Measurements from ENCODE around the gene CCDC149. TPM values are rescaled to one million over a fixed set of nuclear protein-coding genes. Genes with fewer than 3 reads are reported as not detected.

Gene CCDC149
- total RNA-seq, 4 donors from 2014 or later, result 21.9 to 38.7 (median 34.0) TPM

- WGBS, 2 donors (ENCODE audit: low coverage in 1 of 2), result 6 to 10% methylated on average over 2 to 4 of the region's 10 CpGs
- Histone ChIP-seq H3K4me1 (peaks cover 0 to 59% (median 10%) of the 10 kb centered on the region in 3 donors), H3K27ac (peak overlapping the region; percentile 93 to 97 (median 94)), H3K4me3 (peak overlapping the region; percentile 47 to 58), H3K27me3 (no peaks in the 10 kb centered on the region), H3K9me3 (no peaks in the 10 kb centered on the region), H3K36me3 (no peaks in the 10 kb centered on the region)
- ATAC-seq, result peak; percentile 34
- TF ChIP-seq EP300 (IDR thresholded peaks at IDR 0.05) (no peak), POLR2AphosphoS5 (IDR thresholded peaks at IDR 0.05) (peak; percentile 97)
These were observed 118.4 kb downstream of the CCDC149 start for GRCh38 chr4:24794480-24794879.

DNA sequence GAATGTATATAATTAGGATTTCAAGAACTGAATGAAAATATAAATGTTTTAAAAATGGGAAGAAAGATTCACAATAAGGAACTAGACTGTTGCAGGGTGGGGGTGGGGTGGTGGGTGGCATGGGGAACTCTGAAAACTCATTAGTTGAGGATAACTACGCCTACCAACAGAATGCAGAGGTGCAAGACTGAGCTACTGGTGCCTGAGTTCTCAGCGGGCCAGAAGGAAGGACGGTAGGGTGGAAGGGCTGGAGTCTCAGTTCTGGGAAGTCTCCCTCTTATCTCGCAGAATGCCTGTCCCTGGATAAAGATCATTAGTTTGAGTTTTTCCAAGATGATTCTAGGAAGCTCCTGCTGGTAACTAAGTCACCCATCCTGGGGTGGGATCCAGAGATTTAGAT, 118.8 kb downstream of the CCDC149 start:
- Histone ChIP-seq H3K4me3 (peak overlapping the region in 1 of 2 donors; percentile 58), H3K9me3 (no peaks in the 10 kb centered on the region)
- WGBS, 2 donors (ENCODE audit: low coverage in 1 of 2), result 38 to 73% methylated on average over 4 of the region's 4 CpGs

GRCh38 chr4:24793219-24794005, 119.4 kb downstream of the CCDC149 start:
- ATAC-seq, result no peak
- Histone ChIP-seq H3K4me1 (peaks cover 0 to 50% (median 10%) of the 10 kb centered on the region in 3 donors), H3K27me3 (no peaks in the 10 kb centered on the region), H3K27ac (peak overlapping the region; percentile 93 to 97 (median 94)), H3K4me3 (no peak overlapping the region), H3K9me3 (no peaks in the 10 kb centered on the region), H3K36me3 (no peaks in the 10 kb centered on the region)
- TF ChIP-seq POLR2A (IDR thresholded peaks at IDR 0.05), result no peak
- TF ChIP-seq CTCF (IDR thresholded peaks at IDR 0.05), result peak in 3 of 4 experiments; percentile 30 to 49 (median 36)
- 72 to 85% methylated on average over 7 to 8 of the region's 8 CpGs for WGBS, 2 donors (ENCODE audit: low coverage in 1 of 2)

More for the DNA sequence above, 118.8 kb downstream of the CCDC149 start:
- no peaks in the 10 kb centered on the region for H3K27me3 ChIP-seq
- H3K4me1 ChIP-seq, result peaks cover 0 to 56% (median 10%) of the 10 kb centered on the region in 3 donors
- no peaks in the 10 kb centered on the region for H3K36me3 ChIP-seq
- peak overlapping the region; percentile 93 to 97 (median 94) for H3K27ac ChIP-seq
- TF ChIP-seq EP300 (IDR thresholded peaks at IDR 0.05), result no peak
- TF ChIP-seq POLR2A (IDR thresholded peaks at IDR 0.05), result no peak
- no peak for TF ChIP-seq CTCF (IDR thresholded peaks at IDR 0.05)
- TF ChIP-seq POLR2AphosphoS5 (IDR thresholded peaks at IDR 0.05), result no peak
- no peak for ATAC-seq

DNA sequence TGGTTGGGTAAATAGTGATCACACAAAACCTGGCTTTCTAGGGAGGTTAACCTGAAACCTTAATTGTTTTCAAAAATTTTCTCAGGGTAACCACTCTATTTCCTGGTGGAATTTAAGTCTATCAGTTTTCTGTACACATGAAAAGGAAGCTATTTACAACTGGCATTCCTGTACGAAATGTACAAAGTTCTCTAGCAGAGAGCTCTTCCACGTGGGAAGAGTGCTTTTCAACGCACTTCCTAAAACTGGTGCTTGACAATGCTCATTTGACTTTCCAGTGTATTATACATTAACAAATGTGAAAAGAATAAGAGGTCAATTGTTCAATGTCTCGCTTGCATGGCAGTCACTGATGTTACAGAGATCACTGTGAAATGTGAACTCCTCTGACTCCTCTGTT, 120.3 kb downstream of the CCDC149 start:
- H3K9me3 ChIP-seq, result no peaks in the 10 kb centered on the region
- no peak for TF ChIP-seq POLR2AphosphoS5 (IDR thresholded peaks at IDR 0.05)
- no peak for TF ChIP-seq POLR2A (IDR thresholded peaks at IDR 0.05)
- no peak for TF ChIP-seq EP300 (IDR thresholded peaks at IDR 0.05)
- TF ChIP-seq CTCF (IDR thresholded peaks at IDR 0.05), result no peak
- no peak overlapping the region for H3K27ac ChIP-seq
- H3K36me3 ChIP-seq, result no peaks in the 10 kb centered on the region
- no peak for ATAC-seq
- H3K4me1 ChIP-seq, result peaks cover 0 to 41% (median 10%) of the 10 kb centered on the region in 3 donors
- 35 to 75% methylated on average over 3 to 4 of the region's 4 CpGs for WGBS, 2 donors (ENCODE audit: low coverage in 1 of 2)
- no peak overlapping the region for H3K4me3 ChIP-seq
- no peaks in the 10 kb centered on the region for H3K27me3 ChIP-seq

DNA sequence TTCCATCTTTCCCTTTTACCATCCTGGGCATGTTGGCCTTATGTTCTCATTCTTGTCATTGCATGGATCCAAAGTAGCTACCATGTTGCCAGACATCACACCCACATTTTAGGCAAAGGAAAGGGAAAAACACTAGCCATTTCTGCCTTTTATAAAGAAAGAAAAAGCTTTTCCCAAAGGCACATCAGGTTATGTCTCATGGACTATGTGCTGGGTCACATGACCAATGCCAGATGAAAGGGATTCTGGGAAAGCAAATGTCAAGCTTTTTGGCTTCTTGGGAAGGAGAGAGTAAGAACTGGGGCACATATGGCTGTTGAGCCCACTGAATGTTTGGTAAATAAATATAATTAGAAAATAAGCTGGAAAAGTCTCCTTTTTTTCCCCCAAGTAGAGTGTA, 121.8 kb downstream of the CCDC149 start:
- H3K27me3 ChIP-seq, result no peaks in the 10 kb centered on the region
- ATAC-seq, result no peak
- TF ChIP-seq CTCF (IDR thresholded peaks at IDR 0.05) (no peak), POLR2AphosphoS5 (IDR thresholded peaks at IDR 0.05) (no peak), POLR2A (IDR thresholded peaks at IDR 0.05) (no peak), EP300 (IDR thresholded peaks at IDR 0.05) (no peak)

More for the DNA sequence above, 121.8 kb downstream of the CCDC149 start:
- Histone ChIP-seq H3K4me1 (peaks cover 0 to 26% (median 5%) of the 10 kb centered on the region in 3 donors), H3K4me3 (no peak overlapping the region), H3K27ac (no peak overlapping the region), H3K9me3 (no peaks in the 10 kb centered on the region), H3K36me3 (no peaks in the 10 kb centered on the region)

Data from gastroesophageal sphincter (tissue), 4 donors.